GM18520 (cell line): ENCODE results near the gene SDF4.
"Not testable (repeated sequence)": the region's sequence is repeated elsewhere in the genome, so short reads cannot be mapped to it uniquely, and the experiment has no call there.

Experiments
- ATAC-seq: cut with Tn5 transposase; IDR thresholded peaks from one replicate; pipeline ENCODE4 v1.9.1; 2021; ENCODE audit not compliant: unreplicated experiment

The SDF4 gene

GRCh38 chr1:1181129-1181937 lies 50.5 kb downstream of the SDF4 start:
- ATAC-seq, result no peak

GRCh38 chr1:1179983-1180861 lies 51.6 kb downstream of the SDF4 start:
- ATAC-seq, result no peak

DNA sequence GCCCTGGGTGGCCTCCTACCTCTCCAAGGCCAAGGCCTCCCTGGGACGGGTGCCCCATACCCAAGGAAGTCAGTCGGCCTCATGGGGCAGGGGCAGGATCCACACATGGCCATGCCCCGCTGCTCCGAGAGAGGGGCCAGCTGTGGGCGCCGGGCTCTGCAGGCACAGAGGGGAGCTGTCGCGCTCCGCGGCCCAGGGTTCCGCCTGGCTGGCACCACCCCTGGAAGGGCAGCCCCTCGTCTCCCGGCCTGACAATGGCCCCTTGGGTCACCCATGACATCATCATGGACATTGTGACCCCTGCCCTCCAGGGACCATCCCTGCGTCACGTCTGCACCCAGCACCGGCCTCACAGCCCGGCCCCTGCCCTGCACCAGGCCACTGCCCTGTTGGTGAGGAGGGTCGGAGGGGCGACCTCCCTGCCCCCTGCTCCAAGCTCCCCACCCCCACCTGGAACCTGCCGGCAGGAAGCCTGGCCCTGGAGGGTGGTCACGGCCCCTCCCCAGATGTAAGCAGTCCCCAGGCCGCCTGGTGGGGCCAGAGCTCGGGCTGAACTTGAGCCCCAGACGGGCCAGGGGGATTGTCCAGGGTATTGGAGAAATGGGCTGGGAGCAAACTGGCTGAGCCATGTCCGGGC lies 52.3 kb downstream of the SDF4 start:
- ATAC-seq, result no peak

GRCh38 chr1:1178794-1179331 lies 52.9 kb downstream of the SDF4 start:
- ATAC-seq, result no peak

- ATAC-seq, result no peak
Observed at GRCh38 chr1:1177452-1178206, 54.2 kb downstream of the SDF4 start.

- ATAC-seq, result no peak
Observed at GRCh38 chr1:1176931-1177330, 54.9 kb downstream of the SDF4 start.

- not testable (repeated sequence) for ATAC-seq
Observed at GRCh38 chr1:1176063-1176761, 55.6 kb downstream of the SDF4 start.

GRCh38 chr1:1175221-1176062 lies 56.4 kb downstream of the SDF4 start:
- no peak for ATAC-seq

DNA sequence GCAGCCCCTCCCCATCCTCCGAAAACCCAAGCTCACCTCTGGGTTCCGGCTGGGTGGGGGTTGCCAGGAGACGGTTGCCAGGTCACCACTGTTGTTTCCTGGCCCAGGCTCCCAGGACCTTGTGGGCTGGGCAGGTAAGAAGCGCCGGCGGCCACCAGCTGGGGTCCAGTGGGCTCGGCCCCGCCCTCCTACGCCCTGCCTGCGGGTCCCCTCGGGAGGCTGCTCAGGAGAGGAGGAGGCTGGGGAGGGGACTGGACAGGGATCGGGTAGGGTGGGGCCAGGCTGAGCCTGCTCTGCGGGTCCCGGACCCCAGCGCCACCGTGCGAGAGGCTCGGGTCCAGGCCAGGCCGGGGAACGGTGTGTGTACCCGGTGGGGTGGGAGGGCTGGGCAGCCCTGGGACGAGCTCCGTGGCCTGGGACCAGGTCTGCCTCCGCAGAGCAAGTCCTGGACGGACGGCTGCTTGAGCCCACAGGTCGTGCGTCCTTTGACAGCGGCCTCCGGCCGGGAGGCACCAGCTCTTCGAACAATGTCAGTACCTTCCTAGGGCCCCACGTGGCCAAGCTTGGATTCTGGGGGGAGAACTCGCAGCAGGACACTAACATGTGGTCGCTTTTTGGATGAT lies 57.9 kb downstream of the SDF4 start, which contains the start of gene TTLL10:
Gene TTLL10, plus strand, starts transcription at position 88 of the 623 bp plus-strand sequence. CDS start 5,336 bp downstream, outside the sequence.
- no peak for ATAC-seq

GRCh38 chr1:1173061-1173792 lies 58.6 kb downstream of the SDF4 start:
- no peak for ATAC-seq

- ATAC-seq, result no peak
Observed at GRCh38 chr1:1171546-1172340, 60.1 kb downstream of the SDF4 start.

GRCh38 chr1:1171161-1171545 lies 60.6 kb downstream of the SDF4 start:
- no peak for ATAC-seq

- ATAC-seq, result no peak
Observed at GRCh38 chr1:1170215-1171091, 61.3 kb downstream of the SDF4 start.

DNA sequence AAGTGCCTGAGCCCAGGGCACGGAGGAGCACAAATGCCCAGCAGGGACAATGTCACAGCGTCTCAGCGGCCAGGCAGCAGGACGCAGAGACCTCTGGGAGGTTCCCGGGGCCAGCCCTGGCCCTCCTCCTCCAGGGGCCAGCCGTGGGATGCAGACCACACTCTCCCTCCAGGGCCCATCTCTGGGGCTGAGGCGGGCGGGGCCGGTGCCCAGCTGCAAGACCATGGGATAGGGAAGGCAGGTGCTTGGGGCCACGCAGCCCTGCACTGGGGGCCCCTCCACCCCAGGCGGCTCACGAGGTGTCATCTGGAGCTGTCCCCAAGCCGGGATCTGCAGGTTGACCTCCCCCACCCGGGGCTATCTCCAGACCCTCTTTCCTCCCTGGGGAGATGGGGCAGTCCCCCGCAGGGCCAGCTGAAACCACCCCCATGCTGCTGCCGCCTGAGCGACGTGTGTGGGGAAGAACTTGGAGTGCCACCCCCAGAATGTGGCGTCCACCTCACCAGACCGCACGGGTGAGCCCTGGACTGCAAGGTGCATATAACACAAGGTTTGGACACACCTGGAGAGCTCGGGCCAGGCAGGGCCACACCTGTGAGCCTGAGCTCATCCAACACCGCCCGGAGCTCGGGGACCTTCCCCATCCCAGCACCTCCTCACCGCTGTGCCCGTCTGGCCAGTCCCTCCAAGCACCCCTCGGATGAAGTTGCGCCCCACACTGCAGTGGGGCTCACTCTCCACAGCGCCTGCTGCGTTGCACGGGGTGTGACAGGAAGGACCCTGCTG lies 62.2 kb downstream of the SDF4 start:
- no peak for ATAC-seq
